ENCODE measurements around the gene ANKK1.

ANKK1 gene

GRCh38 chr11:113446112-113446511, 58.5 kb downstream of the ANKK1 start:
- TF ChIP-seq CEBPB (IDR thresholded peaks at IDR 0.05), result no peak
- TF ChIP-seq MAX (IDR thresholded peaks at IDR 0.05), result no peak
- no peak for TF ChIP-seq EGR1 (IDR thresholded peaks at IDR 0.05)
- no peak for TF ChIP-seq TCF12 (IDR thresholded peaks at IDR 0.05; ENCODE audit: low read depth)
- TF ChIP-seq YY1 (IDR thresholded peaks at IDR 0.05; ENCODE audit: low read depth), result no peak
- TF ChIP-seq USF1 (IDR thresholded peaks at IDR 0.05), result no peak
- TF ChIP-seq NFIC (IDR thresholded peaks at IDR 0.05), result no peak
- TF ChIP-seq TEAD4 (IDR thresholded peaks at IDR 0.05), result no peak
- no peak for TF ChIP-seq REST (IDR thresholded peaks at IDR 0.05; ENCODE audit: low read depth)
- TF ChIP-seq TAF1 (IDR thresholded peaks at IDR 0.05; ENCODE audit: low read depth), result no peak
- TF ChIP-seq RAD21 (IDR thresholded peaks at IDR 0.05; ENCODE audit: low read depth), result no peak

GRCh38 chr11:113446938-113447337, 59.4 kb downstream of the ANKK1 start:
- no peak for TF ChIP-seq MAX (IDR thresholded peaks at IDR 0.05)
- no peak for TF ChIP-seq FOXM1 (IDR thresholded peaks at IDR 0.05; ENCODE audit: borderline replicate concordance, low read depth)

GRCh38 chr11:113447621-113448315, 60.2 kb downstream of the ANKK1 start:
- TF ChIP-seq RAD21 (IDR thresholded peaks at IDR 0.05; ENCODE audit: low read depth) (no peak), USF1 (IDR thresholded peaks at IDR 0.05) (no peak), EGR1 (IDR thresholded peaks at IDR 0.05) (no peak), NFIC (IDR thresholded peaks at IDR 0.05) (no peak), ZBTB7A (IDR thresholded peaks at IDR 0.05; ENCODE audit: low read depth) (no peak)

GRCh38 chr11:113448316-113448677, 60.7 kb downstream of the ANKK1 start:
- TF ChIP-seq TCF12 (IDR thresholded peaks at IDR 0.05; ENCODE audit: low read depth) (no peak), EP300 (IDR thresholded peaks at IDR 0.05; ENCODE audit: borderline replicate concordance) (no peak)

- no peak for TF ChIP-seq FOXM1 (IDR thresholded peaks at IDR 0.05; ENCODE audit: borderline replicate concordance, low read depth)
- TF ChIP-seq MAX (IDR thresholded peaks at IDR 0.05), result no peak
- no peak for TF ChIP-seq ZBTB7A (IDR thresholded peaks at IDR 0.05; ENCODE audit: low read depth)
- no peak for TF ChIP-seq NFIC (IDR thresholded peaks at IDR 0.05)
- no peak for TF ChIP-seq CREB1 (IDR thresholded peaks at IDR 0.05; ENCODE audit: low read depth)
- no peak for TF ChIP-seq REST (IDR thresholded peaks at IDR 0.05; ENCODE audit: low read depth)
- no peak for TF ChIP-seq USF1 (IDR thresholded peaks at IDR 0.05)
- TF ChIP-seq CEBPB (IDR thresholded peaks at IDR 0.05), result no peak
- no peak for TF ChIP-seq TEAD4 (IDR thresholded peaks at IDR 0.05)
Measured at GRCh38 chr11:113449743-113450142, 62.2 kb downstream of the ANKK1 start.

Measured in Ishikawa (cell line).